NCI-H2081 treated with DMSO at 0.1 percent for 48 hours (cell line): ENCODE data around the gene NISCH.

ENCODE experiments used
- DNase-seq: peaks from one replicate; lab custom pipeline; 2025; lab: John Stamatoyannopoulos, UW

The NISCH gene

DNA sequence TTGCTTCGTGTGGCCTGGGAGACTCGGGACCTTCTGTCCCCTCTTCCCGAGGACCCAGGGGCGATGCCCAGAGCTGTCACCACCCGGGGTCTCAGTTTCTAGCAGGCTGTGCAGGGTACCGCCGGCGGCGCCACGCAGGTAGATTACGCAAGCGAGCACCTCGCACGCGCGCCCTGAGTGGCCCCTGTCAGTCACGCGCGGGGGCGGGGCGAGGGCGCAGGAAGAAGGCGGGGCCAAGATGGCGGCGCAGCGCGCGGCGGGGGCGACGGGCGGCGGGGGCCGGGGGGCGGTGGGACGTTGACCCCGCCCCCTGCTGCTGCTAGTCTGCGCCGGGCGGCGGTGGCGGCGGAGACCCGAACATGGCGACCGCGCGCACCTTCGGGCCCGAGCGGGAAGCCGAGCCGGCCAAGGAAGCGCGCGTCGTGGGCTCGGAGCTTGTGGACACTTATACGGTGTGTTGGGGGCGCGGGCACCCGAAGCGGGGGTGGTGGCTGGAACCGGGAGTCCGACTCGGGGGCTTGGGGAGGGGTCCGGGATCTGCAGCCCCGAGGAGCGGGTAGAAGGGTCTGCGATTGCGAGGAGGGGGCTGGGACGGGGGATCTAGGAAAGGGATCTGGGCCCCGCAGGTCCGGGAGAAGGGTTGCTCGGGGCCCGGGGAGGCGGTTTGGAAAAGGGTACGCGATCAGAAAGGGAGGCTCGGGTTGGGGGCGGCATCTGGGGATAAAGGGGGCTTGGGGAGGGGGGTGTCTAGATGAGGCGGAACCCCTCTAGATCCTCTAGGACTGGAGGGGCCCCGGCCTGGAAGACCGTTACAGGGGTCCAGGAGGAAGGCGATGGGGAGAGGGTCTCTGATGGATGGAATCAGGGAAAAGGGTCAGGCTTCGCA is at the start of gene NISCH:
Gene NISCH, plus strand, starts transcription at position 322 of the 886 bp plus-strand sequence. Its CDS starts 38 bp downstream, at position 360.
- DNase-seq, result no peak

DNA sequence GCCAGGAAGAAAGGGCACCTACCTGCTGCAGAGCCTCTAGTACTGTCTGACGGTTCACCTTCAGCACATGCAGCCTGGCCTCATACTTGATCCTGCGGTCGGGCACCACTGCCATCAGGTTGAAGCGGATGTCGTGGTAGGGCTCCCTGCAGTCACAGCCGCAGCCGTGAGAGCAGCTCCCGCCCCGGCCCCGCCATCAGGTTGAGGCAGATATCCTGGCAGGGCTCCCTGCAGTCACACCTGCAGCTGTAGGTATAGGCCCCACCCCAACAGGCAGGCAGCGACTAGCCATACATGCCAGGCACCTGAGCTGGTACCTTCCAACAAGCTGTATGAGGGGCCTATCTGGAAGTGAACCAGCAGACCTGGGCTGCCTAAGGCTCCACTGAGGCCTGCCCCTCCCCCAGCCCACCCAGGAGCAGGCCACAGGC is 49.2 kb upstream of the NISCH start:
- no peak for DNase-seq

DNA sequence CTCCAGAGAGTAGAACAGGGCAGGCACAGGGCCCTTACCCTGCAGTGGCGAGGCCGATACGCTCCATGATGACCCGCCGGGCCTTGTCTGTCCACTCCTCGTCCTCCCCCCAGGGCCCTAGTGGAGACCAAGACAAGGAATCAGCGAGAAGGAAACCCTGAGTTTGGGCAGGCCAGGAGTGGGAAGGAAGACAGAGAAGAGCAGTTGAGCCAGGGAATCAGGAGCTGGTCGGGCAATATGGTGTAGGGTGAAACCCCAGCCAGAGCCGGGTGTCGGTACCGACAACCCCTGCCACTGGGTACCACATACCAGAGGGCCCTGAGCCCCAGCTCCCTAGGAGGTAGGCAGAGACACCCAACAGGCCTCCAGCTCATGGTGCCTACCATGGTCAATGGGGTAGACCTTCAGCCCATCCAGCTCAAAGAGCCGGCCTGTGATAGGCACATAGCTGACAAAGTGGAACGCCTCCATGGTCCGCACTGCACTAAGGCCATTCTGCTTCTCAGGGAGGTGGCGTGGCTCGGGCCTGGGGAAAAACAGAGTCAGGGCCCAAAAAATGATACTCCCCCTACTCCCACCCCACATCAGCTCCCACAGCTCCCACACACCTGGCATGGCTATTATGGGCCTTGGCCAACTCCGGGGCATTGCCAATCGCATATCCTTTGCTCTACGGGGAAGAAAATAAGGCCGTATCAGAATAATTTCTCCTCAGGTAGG is 48.5 kb upstream of the NISCH start:
- no peak for DNase-seq

DNA sequence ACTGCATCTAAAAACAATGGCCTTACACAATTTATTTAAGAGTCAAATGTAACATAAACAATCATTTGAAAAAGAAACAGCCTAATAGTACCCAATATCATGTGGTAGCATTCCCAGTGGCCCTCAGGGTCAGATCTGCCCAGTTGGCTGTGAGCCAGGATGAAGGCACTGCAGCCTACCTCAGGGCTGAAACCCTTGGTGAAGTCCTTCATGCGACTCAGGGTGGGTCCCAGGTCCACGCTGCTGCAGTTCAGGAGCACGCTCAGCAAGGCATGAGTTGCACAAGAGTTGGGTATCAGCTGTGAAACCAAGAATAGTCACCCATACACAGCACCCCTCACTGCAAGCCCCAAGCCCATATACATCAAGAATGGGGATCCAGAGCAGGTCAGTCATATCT is 47.6 kb upstream of the NISCH start:
- DNase-seq, result no peak

DNA sequence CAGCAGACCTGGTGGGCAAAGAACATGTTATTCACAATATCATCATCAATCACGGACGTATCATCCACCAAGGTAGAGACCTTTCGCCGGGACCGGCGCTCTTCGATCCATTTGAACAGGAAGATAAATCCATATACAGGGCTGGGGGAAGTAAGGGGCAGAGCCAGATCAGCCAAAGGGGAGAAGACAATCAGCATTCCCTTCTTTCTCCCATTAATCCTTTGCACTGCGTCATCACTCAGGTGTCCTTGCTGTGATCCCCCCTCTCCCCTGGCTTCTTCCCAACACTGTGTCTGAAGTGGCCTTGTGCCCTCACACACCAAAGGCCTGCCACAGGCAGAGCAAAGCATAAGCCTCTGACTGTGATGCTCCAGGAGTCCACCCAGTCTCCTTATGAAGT is 46.9 kb upstream of the NISCH start:
- DNase-seq, result no peak

DNA sequence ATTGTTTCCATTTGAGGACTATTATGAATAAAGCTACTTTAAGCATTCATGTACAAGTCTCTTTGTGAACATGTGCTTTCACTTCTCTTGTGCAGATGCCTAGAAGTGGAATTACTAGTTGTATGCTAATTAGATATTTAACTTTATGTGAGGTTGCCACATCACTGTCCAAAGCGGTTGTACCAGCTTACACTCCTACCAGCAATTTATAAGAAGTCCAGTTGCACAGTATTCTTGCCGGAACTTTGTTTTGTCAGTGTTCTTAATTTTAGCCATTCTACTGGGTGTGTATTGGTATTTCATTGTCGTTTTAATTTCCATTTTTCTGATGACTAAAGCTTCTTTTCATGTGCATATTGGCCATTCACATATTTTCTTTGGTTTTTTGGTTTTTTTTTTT is 39.6 kb upstream of the NISCH start:
- no peak for DNase-seq

DNA sequence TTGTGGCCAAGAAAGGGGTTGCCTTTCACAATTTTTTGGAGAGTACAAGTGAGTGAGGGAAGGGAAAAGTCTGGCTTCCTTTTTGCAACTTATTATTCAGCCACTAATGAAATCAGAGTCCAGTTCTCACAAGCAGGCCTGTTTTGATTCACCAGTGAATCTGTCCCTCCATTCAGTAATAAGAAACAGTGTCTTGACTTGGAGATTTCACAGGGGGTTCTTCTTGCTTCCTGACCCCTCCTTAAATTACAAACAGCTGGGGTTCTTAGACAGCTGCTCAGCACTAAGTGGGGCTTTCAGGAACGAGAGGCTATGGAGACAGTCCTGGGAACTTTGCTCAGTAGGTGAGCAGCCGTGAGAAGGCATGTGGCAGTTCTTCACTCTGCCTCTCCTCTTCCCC is 35.0 kb upstream of the NISCH start:
- no peak for DNase-seq

DNA sequence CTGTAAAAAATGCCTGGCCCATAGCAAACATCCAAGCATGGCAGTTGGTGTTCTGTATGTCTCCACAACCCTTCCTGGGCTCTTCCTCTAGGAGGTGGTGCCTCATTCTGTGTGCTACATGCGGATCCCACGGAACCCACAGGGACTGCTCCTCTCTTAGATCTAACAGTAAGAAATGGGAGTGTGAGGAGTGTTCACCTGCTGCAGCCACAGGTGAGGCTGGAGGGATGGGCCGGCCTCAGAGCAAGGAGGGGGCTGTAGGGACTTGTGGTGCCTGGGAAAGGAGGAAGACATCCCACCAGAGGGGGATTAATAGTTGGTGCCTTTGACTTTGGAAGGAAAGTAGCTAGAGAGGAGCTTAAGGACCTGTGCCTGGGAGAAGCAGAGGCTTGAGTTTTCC is 32.7 kb upstream of the NISCH start:
- no peak for DNase-seq

DNA sequence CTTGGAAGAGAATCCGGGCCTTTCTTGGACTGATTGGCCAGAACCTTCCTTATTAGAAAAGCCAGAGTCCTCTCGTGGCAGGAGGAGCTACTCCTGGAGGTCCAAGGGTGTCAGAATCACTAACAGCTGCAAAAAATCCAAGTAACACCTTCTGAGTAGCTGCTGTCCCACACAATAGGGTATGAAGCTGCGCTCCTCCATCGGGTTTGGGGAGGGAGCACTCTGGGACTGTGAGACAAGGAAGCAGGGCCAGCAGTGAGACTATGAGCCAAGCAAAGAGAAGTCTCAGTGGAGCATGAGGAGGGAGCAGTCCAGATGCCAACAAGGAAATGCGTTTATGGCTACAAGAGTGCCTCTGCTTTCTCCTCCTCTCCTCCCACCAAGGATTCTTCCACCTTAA is 32.2 kb upstream of the NISCH start:
- DNase-seq, result no peak

DNA sequence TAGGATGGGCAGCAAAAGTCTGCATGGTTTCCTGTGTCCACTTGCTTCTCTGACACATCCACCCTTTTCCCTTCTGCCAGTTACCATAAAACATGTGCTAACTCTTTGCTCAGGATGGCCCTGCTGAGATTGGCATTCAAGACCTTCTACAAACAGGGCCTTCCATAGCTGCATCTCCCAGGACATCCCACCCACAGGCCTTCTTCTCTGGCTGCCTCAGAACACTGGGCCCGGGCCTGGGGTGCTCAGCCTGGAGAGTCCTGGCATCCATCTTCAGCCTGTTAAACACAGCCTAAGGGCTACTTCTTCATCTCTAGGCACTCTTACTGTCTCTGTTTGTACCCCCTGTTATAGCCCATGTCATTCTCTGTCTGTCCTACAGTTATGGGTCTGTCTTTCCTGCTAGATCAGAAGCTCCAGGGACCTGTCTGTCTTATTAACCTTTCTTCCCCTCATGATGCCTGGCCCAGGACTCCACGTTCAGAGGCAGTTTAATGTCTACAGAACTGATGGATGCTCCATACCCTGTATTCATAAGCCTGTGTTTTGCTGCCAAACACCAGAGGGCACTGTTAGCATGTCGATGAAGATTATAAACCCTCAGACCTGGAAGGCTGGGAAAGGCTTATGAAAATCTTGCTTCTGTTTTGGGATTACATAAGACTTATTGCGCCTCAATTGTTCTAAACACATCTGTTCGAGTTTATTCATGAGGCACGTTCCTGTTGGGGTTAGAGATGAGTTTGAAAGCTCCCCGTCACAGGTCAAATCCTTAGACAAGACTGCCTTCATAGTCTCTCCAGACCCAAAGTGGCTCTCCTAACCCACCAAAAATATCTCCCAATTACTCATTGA is 27.0 kb upstream of the NISCH start:
- no peak for DNase-seq

DNA sequence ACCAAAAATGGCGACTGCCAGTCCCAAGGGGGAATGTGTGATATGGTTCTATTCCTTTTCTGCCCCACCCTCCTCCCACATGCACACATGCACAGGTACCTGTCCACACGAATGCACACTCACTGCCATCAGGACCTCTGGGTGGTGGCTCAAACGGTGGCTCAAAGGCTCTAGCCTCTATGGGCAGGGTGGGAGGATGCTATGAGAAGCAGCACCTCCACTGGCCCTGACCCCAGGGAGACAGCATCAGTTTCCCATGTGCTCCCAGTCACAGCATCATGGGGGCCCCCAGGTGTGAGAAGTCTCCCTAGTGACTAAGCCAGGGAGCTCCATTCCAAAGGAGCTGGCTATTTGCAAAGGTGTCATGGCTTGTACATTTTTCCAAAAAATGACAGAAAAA is 26.4 kb upstream of the NISCH start:
- no peak for DNase-seq

DNA sequence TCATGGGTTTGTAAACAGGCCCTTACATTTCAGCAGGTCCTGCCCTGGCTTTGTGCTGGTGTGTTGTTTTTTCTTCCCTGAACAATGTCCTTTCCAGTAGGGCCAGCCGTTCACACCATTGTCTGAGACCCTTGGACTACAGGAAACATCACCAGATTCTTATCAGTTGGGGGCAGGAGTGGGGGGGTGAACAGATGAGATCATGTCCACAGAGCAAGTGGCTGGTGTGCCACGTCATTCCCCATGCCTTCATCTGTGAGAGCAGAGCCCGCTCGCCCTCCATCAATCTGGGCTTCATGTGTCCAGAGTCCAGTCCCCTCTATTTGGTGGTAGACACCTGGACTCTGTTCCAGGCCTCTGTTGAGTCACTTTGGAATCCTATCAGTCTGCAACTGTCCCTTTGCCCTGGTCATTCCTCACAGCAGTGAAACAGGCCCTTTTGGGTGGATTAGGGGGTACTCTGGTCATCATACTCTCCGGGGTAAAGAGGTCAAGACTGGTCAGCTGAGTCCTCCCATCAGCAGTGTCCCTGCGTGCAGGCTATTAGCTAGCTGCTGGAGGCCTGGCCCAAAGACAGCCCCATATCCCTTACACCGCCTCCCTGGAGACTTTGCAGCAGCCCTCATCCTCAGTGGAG is 25.5 kb upstream of the NISCH start:
- no peak for DNase-seq

DNA sequence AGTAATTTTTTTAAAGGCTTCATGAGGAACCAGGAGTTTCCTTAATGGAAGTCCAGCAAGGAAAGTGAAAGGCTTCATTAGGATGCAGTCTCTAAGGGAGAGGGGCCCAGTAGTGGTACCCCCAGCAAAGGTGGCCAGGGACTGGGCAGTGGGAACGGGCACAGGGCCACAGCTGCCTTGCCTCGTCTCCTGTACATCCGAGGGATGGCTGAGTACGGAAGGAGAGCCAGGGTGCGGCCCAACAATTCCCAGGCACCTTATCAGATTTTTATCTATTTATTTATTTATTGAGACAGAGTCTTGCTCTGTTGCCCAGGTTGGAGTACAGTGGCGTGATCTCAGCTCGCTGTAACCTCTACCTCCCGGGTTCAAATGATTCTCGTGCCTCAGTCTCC is 25.0 kb upstream of the NISCH start:
- DNase-seq, result no peak

DNA sequence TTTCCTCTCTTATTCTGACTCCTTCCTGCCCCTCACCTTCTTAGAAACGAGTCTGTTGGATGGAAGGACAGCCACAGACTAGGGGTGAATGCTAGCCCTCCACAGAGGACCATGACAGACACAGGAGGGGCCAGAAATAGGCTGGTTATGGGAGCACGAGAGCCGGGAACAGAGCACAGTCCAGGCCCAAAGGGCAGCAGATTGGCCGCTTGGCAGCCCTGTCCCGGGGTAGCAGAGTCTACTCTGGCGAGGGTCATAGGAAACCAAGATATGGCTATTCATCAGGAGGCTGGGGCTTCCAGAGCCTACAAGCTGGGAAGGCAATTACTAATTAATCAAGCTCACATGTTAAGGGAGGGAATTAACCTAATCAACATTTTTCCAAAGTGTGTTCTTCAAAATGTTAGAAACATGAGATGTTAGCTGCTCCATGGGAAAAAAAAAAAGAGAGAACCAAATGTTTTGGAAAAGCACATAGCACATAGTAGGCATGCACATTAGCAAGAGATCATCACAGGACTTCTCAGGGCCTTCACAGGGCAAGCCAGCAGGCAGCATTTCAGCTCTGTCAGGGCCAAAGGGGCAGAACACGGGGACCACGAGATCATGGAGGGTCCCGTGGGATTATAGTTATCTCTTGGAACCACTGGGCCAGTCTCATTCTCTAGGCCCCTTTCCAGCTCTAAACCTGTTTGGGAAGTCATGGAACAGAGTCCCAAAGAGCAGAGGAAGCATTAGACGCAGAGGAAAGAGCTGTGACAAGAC is 23.8 kb upstream of the NISCH start:
- DNase-seq, result no peak

DNA sequence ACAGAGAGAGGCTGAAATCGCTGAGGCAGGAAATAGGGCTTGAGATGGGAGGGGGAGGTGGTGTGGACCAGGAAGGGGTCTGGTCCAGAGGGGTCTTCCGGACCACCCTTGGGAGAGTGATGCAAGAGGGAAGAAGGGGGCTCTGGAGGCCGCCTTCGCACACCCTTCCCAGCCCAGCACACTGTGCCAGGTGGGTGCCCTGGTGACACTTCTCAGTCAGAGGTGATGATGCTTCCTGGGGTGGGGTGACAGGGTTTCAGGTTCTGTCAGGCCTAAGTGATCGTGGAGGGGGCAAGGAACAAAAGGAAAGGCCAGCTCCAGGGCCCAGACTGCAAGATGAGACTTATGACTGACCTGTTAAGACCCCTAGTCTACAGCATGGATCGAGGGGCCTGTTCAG is 23.2 kb upstream of the NISCH start:
- DNase-seq, result no peak

DNA sequence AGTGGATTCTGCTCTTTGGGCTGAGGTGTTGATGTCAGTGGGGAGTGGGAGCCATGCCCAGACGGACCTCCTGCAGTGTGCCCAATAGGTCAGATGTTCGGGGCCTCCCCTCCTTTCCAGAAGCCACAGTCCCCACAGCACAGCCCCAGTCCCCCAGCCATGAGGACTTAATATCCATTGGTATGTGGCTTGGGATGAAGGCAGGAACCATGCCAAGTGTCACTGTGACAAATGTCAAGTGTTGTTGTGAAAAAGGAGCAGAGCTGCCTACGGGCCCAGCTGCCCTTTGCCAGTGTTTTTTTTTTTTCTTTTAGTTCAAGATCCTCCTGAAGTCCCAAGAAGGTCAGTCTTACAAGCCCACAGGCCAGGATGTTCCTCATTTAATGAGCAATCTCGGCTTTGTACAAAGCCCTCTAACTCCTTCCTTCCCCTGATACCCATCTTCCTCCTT is 22.7 kb upstream of the NISCH start:
- no peak for DNase-seq

DNA sequence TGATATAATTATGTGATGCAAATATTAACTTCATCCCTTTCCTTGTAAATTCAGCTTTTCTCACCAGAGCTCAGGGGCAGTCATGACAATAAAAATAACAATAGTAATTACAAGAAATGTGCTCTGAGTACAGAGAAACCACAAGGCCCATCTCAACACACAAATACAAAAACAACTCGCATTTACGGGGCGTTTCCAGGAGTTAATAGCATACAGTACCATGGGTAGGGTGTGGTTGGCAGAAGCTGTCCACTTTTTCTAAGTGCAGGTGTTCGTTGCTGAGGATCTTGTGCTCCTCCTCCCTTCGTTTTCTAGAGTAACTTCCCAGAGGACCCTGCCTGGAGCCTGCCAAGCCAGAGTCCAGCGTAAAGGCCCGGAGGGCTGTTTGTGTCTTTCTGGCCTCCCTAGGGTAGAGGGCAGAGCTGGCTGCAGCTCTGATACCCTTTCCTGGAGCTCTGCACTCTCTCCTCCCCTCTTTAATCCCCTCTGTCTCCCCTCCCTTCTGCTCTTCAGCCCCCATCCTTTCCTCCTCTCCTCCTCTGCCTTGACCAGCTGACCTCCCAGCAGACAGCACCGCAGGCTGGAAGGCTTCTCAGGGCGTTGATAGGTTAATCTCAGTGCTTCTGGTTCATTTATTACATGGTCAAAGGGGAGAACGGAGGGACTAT is 21.9 kb upstream of the NISCH start:
- DNase-seq, result no peak

DNA sequence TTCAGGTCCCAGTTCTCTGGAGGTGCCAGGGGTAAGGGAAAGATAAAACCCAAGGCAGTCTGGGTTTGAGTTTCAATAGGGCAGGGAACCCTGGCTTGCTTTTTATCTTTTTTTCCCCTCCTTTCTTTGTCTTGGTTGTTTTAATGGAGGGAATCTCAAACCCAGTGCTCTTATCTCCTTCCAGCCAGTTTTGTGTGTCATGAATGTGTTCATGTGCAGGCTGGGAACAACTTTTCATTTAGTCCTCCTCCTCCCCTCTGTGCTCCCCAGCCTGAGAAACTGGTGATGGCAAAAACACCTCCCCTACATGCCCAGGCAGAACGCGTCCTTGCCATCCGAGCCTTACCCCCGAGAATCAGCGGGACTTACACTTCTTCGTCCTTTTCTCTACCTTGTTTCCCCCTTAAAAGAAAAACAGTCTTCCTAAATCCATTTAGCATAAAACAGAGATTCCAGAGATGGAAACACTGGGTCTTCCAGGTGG is 21.4 kb upstream of the NISCH start:
- DNase-seq, result no peak

DNA sequence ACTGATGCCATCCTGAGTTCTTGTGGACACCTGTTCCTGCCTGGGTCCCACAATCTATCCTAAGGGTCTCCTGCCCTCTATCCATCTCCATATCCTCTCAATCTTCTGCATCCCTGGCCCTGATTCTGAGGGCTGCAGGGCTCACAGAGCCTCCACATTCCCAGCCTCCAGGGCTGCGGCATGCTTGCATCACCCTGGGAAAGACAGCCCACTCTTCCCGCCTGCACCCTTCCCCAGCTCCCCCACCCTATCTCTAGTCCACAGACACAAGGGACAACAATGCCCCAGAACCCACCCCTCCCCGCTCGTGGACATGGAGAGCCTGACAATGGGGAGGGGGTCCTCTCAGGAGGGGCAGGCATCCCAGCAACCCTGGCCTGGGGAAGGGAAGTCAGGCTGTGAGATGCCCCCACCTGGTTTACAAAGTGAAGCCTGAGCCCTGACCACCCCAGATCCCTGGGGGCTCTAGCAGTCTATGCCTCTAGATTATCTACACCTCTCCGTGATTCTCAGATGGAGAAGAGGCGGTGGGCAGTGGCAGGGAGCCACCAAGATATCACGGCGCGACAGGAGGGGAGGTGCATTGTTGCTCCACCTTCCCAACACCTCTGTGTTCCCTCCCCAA is 20.8 kb upstream of the NISCH start:
- no peak for DNase-seq
